ENCODE measurements around the gene ENOX1.

- no peak for TF ChIP-seq EZH2 (IDR thresholded peaks at IDR 0.05)
- no peak for TF ChIP-seq POLR2AphosphoS5 (IDR thresholded peaks at IDR 0.05; ENCODE audit: borderline replicate concordance, low read depth, low read length)
Observed at GRCh38 chr13:43324129-43324528, 462.6 kb downstream of the ENOX1 start.

All from SK-N-MC (cell line).